ENCODE measurements around the gene LSMEM2.

The LSMEM2 gene

DNA sequence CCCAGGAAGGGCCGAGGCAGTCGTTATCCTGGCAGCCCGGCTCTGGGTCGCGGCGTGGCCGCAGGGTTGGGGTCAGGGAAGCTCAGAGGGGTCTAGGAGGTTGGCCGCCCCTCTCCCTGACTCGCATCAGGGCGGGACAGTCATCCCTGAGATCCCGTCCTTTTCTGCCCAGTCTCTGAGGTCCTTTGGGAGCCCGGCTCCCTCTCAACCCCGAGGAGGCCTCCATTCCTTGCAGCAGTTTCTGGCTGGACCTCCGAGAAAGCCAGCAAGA lies 43.2 kb downstream of the LSMEM2 start:
- DNase-seq (ENCODE audit: low read depth), result no peak

DNA sequence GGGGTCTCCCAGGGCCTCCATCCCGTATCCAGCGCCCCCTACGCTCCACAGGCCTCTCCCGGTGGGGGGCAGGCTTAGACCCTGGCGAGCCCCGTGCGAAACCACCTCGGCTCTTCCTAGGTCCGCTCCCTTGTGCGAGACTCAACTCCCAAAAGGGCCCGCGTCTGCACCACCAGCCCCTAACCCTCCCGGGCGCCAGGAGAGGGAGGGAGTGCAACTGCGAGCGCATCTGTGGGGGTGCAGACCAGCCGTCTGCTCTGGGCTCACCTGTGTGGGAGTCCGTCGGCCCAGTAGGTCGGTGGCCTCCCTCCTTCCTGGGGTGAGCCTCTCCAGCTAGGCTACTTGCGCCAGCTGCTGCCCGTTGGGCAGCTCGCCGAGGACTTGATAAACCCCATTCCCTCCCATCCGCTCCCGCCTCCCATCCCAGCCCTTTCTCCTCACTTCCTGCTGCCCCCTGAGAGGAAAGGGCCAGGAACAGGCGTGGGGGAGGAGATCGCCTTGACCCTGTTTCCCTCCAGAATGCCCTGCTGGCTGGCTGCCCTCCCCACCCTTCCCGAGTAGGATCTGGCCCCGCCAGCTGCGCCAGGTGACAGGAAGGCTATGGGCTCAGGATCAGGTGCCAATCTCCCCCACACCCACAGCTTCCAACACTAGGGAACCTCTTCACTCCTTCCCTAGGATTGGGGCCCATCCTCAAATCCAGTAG lies 43.7 kb downstream of the LSMEM2 start, which contains the start of gene HYAL2:
Gene HYAL2 (minus strand): TSS at position 360 of the 706 bp plus-strand sequence. CDS start 2,256 bp downstream, outside the sequence.
- DNase-seq (ENCODE audit: low read depth), result no peak

DNA sequence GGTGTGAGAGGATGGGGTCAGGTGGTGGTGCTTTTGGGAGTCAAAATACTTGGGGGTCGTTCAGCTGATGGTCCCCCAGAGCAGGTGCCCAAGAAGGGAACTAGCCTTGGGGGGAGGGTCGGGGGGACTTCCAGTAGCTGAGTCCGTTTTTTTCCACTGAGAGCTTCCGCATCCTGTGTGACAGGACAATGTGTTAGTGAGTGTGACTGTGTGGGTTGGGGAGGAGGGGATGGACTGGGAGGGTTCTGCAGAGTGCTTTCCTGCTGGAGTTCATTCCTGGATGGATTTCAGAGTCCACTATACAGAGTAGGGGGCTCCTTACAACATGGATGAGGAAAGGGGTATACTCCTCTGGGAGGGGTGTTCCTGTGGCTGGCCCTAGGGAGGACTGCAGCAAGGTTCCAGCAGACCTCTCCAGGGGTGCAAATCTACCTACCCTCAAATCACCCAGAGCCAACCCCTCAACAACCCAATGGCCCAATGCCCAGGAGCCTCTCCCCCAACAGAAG lies 44.3 kb downstream of the LSMEM2 start:
- DNase-seq (ENCODE audit: low read depth), result no peak

DNA sequence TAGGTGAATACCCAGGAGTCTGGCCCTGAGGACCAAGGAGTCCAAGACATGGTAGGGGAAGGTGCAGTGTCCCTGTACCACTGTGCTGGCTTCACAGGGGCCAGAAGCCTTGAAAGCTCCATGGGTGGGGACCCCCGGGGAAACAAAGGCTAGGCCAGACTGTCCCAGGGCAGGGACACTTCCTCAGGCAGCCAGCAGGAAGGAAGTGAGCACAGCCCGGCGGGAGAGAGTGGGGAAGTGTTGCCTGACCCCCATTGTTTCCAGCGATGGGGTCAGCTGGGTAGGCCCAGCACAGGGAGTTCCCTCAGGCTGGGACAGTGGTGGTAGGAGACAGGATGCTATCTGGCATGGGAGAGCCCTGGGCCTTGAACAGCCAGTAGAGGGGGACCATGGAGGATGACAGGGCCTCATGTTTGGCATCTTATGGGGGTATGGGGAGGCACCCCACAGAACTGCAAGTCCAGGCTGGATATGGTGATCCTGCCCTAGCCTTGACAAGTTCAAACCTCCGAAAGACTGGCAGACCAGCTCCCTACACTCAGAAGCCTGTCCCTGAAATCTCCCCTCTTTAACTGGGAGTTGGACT lies 44.8 kb downstream of the LSMEM2 start:
- no peak for DNase-seq (ENCODE audit: low read depth)

DNA sequence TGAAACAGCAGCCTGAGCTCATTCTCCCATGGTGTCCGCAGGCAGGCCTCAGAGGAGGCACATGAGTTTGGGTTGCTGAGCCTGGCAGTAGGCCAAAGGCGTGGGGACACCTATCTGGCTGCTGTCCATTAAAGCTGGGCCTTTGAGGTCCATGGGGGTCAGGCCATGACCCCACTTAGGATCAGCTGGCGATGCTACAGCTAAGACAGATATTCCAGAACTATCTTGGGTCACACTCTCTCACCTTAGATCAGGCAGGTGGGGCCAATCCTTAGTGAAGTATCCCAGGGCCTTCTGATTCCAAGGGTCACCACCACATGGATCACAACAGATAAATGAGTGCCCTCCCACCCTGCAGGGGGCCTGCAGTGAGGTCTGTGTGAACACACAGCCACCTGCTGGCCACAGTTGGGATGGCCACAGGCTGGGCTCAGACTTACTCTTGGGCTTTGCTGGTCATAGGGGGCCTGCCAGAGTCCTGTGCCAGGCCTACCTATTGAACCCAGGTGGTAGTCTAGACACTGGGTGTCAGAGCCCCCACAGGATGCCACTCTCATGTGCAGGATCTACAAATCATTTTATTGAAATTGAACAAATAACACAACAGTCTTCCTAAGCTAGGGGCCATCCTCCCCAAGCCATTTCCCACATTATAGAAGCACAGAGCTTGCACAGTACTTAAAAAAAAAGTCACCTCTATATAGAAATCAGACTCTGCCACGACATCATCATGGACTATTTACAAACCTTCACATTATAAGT lies 45.6 kb downstream of the LSMEM2 start:
- DNase-seq (ENCODE audit: low read depth), result peak; percentile 50

DNA sequence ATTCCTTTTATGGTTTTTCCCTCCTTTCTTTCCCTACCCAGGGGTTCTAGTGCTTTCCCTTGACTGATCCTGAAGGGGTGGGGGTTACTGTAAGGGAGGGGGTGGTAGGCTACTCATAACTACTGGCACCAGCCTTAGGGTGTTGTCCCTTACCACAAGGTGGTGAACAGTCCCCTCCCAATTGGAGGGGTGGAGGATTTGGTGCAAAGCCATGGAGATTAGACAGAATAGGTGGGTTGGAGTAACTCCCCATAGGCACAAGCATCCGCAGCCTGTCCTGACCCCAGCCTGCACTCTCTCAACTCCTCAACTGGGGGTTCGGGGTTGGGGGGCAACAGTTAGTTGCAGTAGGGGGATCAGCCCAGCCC lies 46.2 kb downstream of the LSMEM2 start:
- DNase-seq (ENCODE audit: low read depth), result no peak

DNA sequence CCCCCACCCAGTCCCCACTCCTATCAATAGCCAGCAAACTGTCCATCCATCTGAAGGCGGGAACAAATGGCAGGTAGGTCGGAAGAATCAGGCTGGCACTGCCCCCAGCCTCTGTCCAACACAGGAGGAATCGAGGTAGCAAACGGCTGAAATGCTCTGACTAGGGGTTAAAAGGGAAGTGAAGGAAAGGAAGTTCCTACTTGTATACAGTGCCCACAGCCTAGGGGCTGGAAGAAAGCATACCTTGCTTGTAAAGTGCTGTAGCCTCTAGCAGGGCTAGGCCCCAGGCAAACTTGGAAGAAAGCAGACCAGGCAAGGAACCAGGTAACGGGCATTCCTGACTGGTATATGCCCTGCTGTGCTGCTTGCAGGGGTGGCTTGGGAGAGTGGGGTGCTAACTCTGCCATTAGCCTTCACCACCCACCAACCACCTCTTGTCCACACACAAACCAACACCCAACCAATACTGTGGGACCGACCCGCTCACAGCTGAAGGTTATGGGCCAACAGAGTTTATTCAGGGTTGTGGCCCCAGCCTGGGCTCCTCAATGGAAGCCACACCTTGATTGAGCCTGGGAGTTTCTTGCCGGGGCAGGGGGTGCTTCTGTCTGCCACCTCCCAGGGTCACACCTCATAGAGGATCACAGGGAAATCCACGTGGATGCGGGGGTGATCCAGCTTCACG lies 46.8 kb downstream of the LSMEM2 start:
- no peak for DNase-seq (ENCODE audit: low read depth)

DNA sequence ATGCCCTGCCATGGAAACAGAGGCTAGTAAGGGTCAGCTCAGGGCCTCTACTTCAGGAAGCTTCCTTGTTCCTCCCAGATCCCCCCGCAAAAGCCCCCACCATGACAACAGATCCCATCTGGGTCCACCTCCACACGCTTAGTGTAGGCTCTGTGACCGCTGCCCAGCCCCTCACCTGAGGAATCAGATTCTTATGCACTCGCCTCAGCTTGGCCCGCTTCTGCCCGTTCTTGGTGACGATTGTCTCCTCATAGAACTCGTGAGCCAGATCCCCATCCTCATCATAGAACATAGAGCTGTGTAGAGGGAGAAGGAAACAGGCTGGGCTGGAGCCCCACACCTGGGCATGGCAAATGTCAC lies 47.3 kb downstream of the LSMEM2 start:
- DNase-seq (ENCODE audit: low read depth), result no peak

DNA sequence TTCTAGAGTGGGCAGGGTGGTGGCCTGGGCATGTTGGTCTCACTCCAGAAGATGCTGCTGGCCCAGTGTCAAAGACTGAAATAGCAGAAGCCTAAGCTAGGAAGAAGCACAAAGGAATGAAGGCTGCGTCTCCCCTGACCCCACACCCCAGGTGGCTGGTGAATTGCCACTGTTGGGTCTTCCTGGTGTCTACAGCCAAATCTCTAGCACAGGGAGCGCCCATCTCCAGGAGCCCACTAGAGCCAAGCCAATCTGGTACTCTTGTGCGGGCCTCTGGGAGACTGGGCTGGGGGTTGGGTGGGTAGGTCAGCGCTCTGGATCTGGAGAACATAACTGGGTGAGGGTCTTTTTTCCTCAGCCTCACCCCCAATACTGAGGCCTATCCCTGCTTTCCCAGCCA lies 48.2 kb downstream of the LSMEM2 start:
- no peak for DNase-seq (ENCODE audit: low read depth)

DNA sequence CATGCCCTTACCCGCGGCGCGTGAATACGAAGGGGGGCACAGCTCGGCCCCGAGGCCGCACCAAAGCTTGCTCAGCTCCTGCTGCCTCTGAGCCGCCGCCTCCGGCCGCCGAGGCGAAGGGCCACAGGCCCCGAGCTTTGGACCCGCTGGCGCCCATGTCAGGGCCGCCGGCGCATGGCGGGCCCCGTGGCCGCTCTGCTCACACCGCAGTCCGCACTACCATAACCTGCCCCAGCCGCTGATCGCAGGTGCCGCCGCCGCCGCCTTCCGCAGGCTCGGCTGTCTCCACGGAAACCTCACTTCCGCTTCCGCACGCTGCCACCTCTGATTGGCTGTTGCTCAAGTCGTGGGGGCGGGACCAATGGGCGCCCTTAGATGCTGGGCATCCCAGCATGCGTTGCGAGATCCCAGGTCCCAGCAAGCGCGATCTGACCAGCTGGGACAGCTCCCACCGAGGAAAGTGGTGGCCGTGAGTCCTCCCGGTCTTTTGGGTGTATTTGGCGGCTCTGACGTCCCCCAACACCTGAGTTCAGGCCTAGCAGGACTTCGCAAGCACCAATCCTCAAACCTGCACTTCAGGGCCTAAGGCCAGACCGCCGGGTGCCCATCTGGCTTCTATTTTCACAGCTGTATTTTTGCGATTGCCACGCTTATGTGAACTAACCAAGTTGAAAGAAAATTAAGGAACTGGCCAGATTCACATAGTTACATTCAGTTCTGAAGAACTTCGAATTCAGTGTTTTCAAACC lies 49.2 kb downstream of the LSMEM2 start, which contains the start of gene TUSC2:
Gene TUSC2 (minus strand): TSS at position 281 of the 749 bp plus-strand sequence. CDS start 124 bp downstream, at position 157.
- peak; percentile 93 for DNase-seq (ENCODE audit: low read depth)

DNA sequence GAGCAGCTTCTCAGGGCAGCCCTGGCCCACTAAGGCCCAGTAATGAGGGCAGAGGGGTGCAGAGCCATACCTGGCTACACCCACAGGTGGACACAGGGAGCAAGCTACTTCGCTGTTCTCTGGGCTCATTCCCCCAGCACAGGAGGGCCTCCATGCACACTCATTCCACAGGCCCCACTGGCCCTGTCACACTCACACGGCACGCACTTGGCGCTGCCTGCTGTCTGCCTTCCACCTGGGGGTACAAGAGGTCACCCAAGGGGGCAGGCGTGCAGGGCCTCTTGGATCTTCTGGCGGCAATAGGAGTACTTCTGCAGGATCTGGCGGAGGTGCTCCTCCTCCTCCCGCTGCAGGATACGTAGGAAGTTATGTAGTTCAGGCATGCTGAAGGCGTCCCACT lies 51.4 kb downstream of the LSMEM2 start:
- no peak for DNase-seq (ENCODE audit: low read depth)

DNA sequence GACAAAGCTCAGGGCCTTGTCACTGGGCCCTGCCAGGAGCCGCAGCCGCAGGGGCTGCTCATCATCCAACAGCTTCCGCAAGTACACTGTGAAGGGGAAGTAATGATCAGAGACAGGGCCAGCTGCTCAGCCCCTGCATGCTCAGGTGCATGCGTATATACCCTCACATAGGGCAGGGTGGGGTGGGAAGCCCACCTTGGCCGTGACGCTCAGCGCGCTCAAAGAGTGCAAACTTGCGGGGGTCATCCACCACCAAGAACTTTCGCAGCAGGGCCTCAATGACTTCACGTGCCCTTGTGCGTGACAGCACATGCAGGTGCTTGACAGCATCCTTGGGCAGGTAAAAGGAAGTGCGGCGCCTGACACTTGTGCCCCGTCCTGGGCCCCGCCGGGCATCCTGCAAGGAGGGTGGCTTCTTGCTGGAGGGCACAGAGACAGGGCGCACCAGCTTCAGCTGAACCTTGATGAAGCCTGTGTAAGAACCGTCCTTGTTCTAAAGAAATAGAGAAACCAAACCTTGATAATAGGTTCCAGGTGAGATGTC lies 52.5 kb downstream of the LSMEM2 start:
- no peak for DNase-seq (ENCODE audit: low read depth)

DNA sequence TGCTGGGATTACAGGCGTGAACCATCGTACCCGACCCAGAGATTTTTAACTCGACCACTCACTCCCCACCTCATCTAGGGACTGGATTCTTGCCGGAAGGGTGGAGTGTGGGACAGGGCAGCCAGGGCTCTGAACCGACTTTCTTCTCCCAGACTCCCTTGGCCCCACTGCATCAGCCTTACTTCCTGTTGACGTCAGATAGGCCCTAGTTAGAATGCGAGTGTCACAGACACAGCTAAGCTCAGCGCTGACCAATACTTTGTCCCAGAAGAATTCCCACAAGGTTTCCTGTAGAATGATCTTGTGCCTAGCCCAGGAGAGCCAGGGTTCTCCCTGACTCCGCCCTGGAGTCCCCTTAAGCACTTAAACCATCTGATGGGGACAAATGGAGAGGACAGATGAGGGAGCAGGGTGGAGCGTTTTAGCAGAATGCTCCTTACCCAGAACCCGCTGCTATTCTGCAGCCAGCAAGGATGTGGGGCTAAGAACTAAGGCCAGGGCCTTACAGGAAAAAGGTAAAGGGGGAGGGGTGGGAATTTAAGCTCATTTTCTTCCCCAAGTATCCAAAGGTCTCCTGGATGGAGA lies 54.9 kb downstream of the LSMEM2 start:
- no peak for DNase-seq (ENCODE audit: low read depth)

DNA sequence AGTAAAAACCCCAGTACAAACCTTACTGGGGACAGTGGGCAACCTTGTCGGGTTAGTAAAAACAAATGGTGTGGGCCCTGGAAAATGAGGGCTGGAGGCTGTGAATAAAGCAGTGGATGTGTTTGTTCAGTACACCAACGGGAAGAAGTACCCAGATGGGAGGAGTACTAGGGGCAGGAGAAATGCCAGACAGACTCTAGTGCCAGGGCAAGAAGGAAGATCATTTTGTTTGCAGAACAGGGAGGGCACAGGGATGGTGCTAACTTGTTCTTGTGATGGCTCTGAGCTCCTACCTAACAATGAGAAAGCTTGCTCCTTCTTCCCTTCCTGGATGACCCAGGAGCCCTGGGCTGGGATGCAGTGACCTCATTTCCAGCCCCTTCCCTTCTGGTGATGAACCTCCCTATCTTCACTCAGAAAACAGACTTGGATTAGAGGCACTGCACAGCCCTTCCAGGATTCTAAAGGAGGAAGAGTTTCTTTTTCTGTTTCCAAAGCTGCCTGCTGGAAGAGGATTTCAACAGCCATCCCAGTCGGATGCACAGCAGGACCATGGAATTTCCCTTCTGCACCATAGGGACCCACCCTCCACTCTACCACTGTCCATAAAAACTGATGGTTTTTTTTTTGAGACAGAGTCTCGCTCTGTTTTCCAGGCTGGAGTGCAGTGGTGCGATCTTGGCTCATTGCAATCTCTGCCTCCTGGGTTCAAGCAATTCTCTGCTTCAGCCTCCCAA lies 55.6 kb downstream of the LSMEM2 start:
- DNase-seq (ENCODE audit: low read depth), result no peak

DNA sequence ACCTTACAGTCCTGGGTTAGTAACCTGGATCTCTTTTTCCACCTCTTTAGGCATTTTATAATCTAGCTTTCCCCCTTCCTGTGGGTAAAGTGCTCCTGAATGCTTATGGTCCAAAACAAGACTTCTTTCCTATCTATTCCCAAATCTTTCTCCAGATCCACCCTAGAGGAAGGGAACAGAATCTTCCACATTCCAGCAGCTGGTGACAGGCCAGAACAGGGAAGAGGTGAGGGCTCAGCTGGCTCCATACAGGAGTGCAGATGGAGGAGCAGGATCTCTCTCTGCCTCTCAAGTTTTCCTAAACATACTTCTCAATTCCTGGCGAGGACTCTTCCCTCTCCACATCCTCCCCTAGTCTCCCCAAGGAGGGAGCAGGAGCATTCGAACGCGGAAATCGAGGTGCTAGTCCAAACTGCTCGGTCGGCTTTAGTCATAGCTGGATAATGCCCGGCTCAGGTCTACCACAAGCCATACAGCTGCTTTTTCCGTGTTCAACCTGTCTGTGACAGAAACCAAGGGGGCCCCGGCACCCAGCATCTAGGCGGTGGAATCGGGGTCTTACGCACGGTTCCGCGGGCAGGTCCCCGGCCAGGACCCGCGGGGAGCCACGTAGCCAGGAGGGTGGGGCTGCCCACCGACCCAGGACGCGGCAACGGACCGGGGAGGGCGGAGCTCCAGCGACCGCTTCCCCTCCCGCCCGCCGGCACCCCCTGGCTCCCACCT lies 57.7 kb downstream of the LSMEM2 start:
- DNase-seq (ENCODE audit: low read depth), result peak; percentile 26

DNA sequence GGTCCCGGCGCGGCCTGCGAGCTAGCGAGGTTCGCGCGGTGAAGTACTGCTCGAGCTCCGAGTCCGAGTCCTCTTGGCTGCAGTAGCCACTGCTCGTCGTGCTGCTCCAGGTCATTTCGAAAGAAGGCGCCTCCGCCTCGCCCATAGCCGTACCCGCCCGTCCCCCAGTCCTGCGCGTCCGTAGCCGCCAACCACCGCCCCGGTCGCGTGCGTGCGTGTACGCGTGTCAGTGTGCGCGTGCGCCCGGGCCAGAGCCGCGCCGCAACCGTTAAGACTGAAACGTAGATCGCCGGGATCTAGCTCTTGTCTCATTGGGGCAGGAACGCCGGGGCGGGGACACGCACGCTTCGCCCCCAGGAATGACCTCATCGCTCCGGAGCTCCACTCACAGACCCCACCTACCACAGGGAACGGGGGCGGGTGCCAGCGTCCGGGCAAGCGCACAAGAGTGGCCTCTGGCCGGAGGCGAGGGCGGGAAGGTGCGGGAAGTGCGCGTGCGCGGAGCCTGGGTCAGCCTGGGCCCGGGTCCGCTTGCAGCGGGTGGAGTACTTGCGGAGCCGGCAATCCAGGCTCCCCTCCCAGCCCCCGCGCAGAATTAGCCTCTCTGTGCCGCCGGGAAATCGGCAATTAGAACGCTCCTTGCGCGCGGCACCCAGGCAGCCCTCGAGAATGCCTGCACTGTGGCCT lies 58.4 kb downstream of the LSMEM2 start:
- DNase-seq (ENCODE audit: low read depth), result peak; percentile 85
